Urothelium cell line (cell line): ENCODE results near the gene CEP112.

ENCODE experiments used
- DNase-seq: peaks from one replicate; pipeline ENCODE4 v3.0.0; 2011; ENCODE audit warnings: low spot score, mixed read lengths
- FAIRE-seq: peaks from 2 replicates; lab custom pipeline; 2011; peaks lifted over from hg19 to GRCh38; lab: Jason Lieb, UNC

CEP112 gene

DNA sequence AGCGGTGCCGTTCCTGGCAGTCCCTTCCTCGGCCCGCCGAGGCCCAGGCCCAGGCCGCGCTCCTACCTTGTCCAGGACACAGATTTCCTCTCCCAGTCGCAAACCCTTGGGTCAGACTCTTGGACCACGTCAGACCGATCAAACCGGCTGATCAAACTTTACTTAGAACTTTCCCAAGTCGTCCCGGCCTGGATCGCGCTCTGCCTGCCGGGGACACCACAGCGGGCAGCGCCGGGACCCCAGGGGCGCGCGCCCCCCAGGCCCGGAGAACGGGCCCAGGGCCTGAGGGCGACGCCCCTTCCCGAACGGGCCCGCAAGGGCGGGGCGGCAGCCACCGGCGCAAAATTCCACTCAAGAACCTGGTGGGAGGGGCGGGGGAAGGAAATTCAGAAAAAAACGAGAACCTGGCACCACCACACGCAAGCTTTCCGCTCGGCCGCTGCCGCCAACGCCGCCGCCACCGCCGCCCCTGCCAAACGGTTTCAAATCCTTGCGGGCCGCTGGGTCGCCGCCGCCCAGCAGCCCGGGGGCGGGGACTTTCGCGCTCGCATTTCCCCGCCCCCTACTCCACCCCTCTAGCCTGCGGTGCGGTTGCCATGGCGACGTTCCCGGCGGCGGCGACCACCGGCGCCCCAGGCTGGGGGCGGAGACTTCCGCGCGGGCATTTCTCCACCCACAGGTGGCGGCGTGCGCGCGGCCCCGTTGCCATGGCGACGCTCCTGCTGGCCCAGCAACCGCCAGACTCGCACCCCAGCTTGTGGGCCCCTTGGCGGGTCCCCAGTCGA lies at the start of gene CEP112:
TSS of gene CEP112 (minus strand) at position 541 of the 785 bp plus-strand sequence.
- FAIRE-seq, result peak; percentile 86

DNA sequence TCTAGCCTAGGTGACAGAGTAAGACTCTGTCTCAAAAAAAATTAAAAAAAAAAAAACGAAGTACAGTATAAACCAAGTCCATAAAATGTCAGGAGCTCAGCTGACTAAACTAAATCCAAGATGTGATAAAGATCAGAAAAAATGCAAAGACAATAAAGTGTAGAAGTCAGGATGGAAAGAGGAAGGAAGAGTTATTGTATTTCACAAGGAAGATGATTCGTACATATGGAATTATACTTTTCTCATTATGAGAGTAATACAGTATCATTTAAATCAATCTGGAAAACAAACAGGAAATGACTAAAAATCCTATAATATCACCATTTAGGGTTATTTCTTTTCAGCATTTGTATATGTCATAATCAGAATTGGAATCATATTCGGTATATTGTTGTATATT lies 48.7 kb upstream of the CEP112 start:
- no peak for DNase-seq
- no peak for FAIRE-seq

More for the DNA sequence above, at the start of gene CEP112:
- DNase-seq, result peak; percentile 99

DNA sequence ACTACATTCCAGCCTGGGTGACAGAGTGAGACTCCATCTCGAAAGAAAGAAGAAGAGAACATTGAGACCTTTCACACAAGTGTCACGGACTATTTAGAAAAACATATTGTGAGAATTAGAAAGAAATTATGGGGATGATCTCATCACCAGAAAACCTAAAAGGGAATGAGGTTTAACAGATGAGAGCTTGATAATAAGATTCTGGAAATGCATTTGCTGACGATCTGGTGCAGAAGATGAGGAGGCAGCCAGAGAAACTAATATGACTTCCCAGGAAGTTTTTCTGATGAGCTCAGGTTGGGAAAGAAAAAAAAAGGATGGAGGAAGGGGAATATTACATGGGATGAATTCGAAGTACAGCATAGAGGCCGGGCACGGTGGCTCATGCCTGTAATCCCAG lies 48.1 kb upstream of the CEP112 start:
- FAIRE-seq (no peak), DNase-seq (no peak)

DNA sequence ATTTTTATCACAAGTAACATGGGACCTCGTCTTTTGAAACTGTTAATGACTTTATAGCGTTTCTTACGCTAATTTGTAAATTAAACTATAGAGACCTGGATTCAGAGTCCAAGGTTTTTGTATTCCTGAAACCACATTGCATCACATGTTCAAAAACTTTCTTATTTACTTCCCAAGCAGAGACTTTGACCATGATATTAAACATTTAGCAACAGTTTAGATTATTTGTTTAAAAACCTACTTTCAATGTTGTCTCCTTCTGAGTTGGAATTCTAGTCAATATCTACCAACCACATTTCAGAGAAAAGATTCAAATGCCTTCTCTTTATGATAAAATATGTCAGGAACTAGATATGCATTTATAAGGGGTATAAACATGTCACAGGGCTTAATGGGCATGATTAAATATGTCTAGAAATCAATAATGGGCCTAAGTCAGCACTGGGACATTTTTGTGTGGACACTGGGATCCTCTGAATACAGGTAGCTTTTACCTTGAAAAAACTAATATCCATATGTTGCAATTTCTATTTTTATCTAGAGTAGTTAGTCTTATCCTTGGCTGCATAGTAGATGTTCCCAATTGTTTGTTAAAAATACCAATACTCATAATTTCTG lies 43.6 kb upstream of the CEP112 start:
- FAIRE-seq, result no peak
- no peak for DNase-seq

DNA sequence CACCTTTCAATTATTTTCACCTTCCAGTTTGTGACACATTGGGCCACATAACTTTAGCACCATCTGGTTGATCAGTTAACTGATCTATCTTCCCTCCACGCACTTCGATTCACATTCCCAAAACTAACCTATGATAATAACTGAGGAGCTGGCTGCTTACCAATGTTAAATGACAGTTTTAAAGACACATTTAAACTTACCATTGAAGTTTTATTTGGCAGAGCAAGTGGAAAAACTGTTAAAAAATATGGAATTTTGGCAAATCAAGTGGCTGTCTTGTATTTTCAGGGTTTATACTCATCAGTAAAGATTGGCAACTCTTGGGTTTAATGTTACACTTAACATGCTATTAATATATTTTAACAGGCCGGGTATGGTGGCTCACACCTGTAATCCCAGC lies 42.7 kb upstream of the CEP112 start:
- FAIRE-seq (no peak), DNase-seq (no peak)

DNA sequence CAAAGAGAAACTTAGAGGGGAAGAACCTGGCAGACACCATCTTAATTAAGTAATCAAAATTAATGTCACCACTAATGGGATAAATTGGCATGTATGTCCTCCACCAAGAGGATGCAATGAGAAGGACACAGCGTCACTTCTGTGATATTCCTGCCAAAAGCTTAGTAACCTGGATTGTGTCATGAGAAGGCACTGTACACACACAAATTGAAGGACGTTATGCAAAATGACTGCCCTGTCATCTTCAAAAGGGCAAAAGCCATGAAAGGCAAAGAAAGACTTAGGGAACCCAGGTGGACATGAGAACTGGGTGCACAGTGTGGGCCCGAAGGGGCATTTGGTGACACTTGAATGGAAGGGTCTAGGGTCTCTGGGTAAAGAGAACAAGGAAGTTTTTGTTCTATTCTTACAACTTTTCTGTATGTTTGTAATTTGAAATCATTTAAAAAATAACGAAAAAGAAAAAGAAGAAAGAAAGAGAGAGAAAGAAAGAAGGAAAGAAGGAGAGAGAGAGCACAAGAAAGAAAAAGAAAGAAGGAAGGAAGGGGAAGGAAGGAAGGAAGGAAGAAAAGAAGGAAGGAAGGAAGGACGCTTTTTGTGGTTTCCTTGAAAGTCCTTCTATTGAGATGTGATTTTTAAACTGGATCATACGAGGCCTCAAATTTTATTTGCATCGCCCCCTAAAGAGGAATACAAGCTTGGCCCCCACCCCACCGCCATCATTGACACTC lies 41.3 kb upstream of the CEP112 start:
- DNase-seq (no peak), FAIRE-seq (no peak)

DNA sequence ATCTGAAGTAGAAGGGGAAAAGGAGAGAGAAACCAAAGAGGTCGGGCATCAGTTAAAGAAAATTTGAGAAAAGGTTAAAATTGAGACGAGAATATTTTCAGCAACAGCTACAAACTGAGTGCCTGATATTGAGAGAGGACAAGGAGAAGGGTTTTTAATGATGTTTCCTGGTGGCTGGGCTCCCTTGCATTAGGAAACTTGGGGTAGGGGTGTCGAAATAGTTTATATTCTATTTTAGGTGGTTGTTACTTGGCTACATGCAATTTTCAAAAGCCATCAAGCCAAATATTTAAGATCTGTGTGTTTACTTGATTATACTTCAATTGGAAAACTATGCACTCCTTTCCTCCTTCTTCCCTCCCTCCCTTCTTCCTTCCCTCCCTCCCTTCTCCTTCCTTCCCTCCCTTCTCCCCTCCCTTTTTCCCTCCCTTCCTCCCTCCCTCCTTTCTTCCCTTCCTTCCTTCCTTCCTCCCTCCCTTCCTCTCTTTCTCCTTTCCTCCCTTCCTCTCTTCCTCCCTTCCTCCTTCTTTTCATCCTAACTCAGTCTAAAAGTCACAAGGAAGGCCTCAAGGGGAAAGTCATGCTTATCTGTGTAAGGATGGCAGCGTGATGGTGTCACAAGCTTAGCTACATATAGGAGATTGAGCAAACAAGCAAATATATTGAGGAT lies 39.1 kb upstream of the CEP112 start:
- no peak for DNase-seq
- FAIRE-seq, result no peak

DNA sequence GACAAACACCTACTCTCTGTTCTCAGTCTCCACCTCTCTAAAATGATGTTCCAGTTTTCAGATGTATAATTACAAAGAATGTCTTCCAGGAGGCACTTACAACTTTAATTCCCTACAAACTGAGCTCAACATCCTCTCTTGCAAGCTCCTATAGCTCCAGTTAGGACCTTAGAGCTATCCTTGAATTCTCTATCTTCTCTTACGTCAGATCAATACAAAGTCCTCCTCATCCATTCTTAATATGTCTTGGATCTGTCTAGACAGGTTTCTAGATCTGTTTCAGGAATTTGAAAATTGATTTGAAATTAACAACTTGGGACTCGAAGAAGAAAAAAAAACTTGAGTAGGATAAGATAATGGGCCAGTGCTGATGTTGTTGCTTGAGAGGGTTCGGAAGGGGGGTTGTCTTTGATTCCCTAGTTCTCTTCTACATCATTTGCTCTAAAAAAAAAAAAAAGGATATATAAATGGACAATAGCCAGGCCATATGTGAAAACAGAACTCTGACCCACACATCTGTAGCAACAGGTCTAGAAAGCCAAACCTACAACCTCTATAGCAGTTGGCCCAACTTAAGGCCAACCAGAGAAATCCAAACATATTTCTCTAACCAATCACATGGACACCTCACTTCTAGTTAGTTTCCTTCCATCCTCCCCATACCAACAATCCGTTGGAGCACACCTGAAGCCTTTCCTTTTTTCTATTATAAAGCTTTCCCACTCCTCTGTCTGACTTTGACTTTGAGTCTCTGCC lies 38.0 kb upstream of the CEP112 start:
- DNase-seq, result no peak
- no peak for FAIRE-seq

DNA sequence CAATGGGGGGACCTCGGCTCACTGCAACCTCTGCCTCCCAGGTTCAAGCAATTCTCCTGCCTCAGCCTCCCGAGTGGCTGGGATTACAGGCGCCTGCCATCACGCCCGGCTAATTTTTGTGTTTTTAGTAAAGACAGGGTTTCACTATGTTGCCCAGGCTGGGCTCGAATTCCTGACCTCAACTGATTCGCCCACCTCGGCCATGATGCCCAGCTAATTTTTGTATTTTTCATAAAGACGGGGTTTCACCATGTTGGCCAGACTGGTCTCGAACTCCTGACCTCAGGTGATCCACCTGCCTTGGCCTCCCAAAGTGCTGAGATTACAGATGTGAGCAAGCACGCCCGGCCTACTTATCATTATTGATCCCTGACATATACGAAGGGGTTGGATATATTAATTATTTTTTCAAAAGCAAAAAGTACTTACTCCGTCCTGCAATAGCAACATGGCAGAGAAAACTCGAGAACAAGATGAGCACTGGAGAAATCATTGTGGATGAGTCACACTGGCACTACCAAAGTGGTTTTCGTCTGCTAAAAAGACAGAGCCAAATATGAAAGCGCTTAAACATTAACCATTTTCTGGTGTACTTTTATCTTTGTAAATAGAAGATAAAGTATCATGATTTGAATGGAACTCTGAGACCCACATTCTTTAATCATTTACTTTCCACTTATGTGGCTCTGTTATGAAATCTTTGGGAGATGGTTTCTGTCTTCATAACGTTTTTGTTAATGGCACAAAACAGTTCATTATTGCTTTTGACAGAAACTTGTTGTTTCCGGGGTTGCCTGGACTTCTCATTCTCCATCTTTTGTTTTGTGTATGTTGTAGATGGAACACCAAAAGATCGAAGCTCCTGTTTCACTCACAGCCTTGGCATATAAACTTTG lies 37.2 kb upstream of the CEP112 start, which contains the start of gene APOH:
TSS of gene APOH (minus strand) at position 529 of the 896 bp plus-strand sequence. CDS start at position 493, 36 bp downstream.
- no peak for FAIRE-seq
- no peak for DNase-seq

DNA sequence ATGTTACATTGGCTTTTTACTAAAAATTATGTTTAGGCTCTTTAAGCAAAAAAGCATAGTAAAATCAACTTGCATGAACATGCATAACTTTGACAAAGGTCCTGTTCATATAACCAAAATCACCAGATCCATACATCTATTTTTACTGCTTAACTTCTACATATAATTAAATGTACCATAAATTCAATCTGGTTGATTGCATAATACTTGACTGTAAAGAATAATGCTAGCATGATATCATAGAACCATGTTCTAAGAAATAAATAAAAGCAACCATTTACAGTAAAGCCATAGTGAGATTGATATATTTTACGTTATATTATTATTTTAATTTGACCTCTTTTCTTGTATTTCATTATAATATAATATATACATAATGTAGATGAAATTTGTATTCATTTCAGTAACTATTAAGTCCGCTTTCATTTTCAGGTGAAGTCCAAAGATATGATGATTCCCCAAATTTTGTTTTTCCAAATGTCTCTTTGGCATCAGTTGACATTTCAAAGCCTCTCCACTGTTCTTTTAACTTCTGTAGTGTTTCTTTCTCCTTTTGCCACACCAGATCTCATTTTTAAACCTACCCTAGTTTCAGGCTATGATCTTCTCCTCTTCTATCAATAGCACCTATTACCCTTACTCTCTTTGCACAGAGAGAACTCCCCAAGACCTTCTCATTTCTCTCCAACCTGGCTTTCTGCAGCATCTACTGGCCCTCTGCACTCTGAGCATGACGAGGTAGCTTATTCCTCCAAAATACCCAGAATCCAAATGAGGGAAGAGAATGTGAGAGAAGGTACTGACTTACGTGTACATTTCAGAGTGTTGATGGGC lies 35.5 kb upstream of the CEP112 start:
- DNase-seq (no peak), FAIRE-seq (no peak)

DNA sequence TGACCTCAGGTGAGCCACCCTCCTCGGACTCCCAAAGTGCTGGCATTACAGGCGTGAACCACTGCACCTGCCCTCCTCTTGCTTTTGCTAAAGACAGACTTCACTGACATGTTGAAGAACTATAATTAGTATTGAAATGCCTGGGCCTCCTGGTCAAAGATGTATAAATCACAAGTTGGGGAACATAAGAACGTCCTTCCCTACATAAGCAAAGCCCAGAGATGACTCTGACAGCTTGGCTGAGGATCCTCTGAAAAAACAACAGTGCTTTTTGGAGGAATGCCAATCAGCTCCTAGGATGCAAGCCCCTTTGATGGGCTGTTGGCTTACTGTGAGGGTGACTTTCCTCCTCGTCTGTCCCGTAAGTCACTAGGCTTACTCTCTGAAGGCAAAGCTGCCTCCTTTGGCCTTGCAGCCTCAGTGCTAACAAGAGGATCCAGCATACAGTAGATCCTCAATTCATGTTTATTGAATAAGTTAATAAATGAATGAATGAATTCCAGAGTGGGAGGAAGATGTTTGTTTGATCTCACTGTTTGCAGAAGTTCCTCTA lies 30.9 kb upstream of the CEP112 start:
- DNase-seq (no peak), FAIRE-seq (no peak)

DNA sequence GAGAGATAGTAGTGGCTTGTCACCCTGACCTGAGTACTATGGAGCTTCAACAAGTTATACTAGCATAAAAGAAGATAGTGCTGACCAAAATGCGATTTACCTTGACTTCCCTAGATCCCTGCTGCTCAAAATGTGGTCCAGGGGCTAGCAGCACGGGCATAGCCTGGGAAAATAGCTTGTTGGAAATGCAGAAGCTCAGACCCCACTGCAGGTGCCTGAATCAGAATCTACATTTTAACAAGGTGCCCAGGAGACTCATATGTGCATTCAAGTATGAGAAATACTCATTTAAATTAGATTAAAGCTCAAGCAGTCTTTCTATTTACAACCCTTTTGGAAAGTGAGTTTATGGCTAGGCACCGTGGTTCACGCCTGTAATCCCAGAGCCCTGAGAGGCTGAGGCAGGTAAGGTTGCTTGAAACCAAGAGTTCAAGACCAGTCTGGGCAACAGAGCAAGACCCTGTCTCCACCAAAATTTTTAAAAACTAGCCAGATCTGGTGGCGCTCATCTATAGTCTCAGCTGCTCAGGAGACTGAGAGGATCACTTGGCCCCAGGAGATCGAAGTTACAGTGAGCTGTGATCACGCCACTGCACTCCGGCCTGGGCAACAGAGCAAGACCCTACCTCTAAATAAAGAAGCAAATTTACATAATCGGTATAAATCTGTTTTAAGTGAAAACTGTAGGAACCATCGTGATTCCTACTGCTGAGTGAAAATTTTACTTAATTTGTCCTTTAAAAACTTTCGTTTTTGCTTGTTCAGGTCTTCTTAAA lies 30.0 kb upstream of the CEP112 start:
- FAIRE-seq (no peak), DNase-seq (no peak)

DNA sequence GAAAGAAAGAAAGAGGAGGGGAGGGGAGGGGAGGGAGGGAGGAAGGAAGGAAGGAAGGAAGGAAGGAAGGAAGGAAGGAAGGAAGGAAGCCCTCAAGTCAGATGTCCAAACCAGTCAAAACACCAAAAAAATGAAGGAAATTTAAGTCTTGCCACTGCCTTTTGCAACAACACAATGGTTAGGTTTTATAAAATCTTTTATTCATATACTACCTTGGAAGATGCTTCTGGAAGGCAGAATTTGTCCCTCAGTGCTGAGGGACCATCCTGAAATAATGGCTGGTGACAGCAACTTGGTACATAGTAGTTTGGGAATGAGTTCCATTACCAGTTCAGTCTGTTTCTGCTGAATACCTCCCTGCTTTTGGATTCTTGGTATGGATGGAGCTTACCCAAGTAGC lies 29.4 kb upstream of the CEP112 start:
- peak; percentile 62 for FAIRE-seq
- DNase-seq, result no peak

DNA sequence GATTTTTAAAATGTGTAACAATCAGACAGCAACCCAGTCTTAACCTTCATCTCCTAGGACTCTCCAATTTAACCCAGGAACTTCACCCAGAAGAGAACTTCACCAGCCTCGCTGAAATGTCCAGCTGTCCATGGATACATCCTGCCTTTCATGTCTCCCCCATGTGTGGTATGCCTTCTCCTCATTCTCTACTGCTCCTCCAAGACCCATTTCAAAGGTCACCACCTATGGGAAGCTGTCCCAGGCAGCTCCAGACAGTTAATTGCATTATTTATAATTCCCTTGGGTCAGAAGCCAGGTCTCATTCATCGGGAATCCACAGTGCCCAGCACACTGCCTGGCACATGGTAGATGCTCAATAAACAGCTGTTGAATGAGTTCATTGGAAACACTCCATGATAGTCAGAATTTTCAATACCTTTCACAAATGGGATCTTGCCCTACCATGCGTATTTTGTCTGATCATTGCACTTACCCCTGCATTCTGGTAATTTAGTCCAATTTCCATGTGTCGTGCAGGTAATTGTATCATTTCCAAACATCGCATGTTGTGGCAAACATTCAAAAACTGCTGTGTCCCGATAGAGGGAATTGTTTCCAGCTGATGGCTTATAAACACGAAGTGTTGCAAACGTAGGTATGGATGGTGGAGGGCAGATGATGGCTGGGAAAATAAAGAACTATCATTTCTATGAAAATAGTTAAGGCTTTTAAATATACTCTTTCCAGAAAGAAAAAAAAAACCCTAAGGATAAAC lies 28.3 kb upstream of the CEP112 start:
- DNase-seq, result no peak
- FAIRE-seq, result no peak

DNA sequence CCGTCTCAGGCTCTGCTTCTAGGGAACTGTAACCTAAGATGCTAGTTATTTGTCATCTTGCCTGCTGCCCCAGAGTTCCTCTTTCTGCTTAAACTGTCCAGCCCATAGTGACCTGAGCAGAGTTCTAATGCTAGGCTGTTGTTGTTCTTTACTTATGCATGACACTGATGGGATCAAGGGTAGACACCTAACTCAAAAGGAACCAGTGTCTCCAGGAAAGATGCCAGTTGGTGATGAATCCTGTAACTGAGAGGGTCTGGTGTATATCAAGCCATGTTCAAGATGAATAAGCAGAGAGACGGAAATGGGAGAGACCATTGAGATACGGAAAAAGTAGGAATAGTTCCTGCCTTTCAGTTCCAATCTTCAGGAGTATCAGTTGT lies 23.6 kb upstream of the CEP112 start:
- peak; percentile 27 for FAIRE-seq
- no peak for DNase-seq

DNA sequence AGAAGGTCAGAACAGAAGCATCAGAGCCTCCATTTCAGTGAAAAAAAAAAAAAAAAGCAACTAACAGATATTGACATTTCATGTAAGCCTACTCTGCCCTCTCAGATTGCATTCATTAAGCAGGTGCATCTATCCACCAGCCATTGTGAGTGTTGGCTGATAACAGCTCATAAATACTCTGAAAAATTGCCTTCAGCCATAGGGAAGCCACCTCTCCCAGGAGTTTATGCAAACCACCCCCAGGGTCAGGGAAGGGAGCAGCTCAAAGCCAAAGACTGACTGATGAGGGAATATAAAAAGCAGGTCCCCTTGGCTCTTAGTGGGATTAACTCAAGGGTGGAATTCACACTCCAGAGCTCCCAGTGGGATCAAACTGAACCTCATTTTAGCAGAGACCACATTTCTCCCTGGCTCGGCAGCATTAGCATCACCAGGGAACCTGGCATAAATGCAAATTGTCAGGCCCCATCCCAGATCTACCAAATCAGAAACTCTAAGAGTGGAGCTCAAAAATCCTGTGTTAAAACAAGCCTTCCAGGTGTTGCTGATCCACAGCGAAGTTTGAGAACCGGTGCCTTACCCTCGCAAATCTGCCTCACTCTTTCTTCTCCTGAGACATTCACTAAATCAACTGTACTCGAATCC lies 23.1 kb upstream of the CEP112 start:
- no peak for DNase-seq
- no peak for FAIRE-seq
